Effector memory CD4-positive, alpha-beta T cell (primary cell): Measurements from ENCODE around the gene KCNJ6.

Source experiments
- DNase-seq, 3 donors: peaks; one replicate each; pipeline ENCODE4 v3.0.0-alpha.2; 2020
- H3K27ac ChIP-seq: 2 replicates; pipeline ENCODE4 v1.7.0; 2013; ENCODE audit warnings: mild to moderate bottlenecking, low read length, moderate library complexity; ENCODE audit not compliant: insufficient read depth, poor library complexity, severe bottlenecking
- H3K27me3 ChIP-seq: replicated peaks from 2 replicates; pipeline ENCODE4 v1.7.0; 2013; ENCODE audit warnings: mild to moderate bottlenecking, low read length; ENCODE audit not compliant: insufficient read depth, control insufficient read depth, poor library complexity, severe bottlenecking
- H3K36me3 ChIP-seq: 2 replicates; pipeline ENCODE4 v1.7.0; 2013; ENCODE audit warnings: mild to moderate bottlenecking, low read length, moderate library complexity; ENCODE audit not compliant: control insufficient read depth, insufficient read depth
- H3K4me1 ChIP-seq: 2 replicates; pipeline ENCODE4 v1.7.0; 2013; ENCODE audit warnings: low read length, mild to moderate bottlenecking; ENCODE audit not compliant: control insufficient read depth, insufficient read depth, poor library complexity, severe bottlenecking
- H3K4me3 ChIP-seq: 2 replicates; pipeline ENCODE4 v1.7.0; 2013; ENCODE audit warnings: low read length, low read depth, mild to moderate bottlenecking; ENCODE audit not compliant: insufficient read depth, poor library complexity, severe bottlenecking
- H3K9me3 ChIP-seq: 2 replicates; pipeline ENCODE4 v1.7.0; 2013; ENCODE audit warnings: mild to moderate bottlenecking, low read length, moderate library complexity; ENCODE audit not compliant: control insufficient read depth

Gene KCNJ6

GRCh38 chr21:37564924-37565529 is 351.2 kb downstream of the KCNJ6 start:
- Histone ChIP-seq H3K4me1 (peaks cover 9% of the 10 kb centered on the region), H3K9me3 (no peaks in the 10 kb centered on the region), H3K27ac (peak overlapping the region; percentile 85), H3K27me3 (no peaks in the 10 kb centered on the region), H3K36me3 (no peaks in the 10 kb centered on the region), H3K4me3 (peak overlapping the region; percentile 64)
- DNase-seq = no peak

GRCh38 chr21:37564341-37564923 is 351.8 kb downstream of the KCNJ6 start:
- Histone ChIP-seq H3K4me3 (peak overlapping the region; percentile 64), H3K9me3 (no peaks in the 10 kb centered on the region), H3K36me3 (no peaks in the 10 kb centered on the region), H3K27ac (peak overlapping the region; percentile 85), H3K4me1 (peaks cover 9% of the 10 kb centered on the region), H3K27me3 (no peaks in the 10 kb centered on the region)
- DNase-seq = peak; percentile 78 to 88 (median 83)

GRCh38 chr21:37563641-37564340 is 352.5 kb downstream of the KCNJ6 start:
- no peaks in the 10 kb centered on the region for H3K36me3 ChIP-seq
- H3K4me3 ChIP-seq = peak overlapping the region; percentile 64
- peak overlapping the region; percentile 85 for H3K27ac ChIP-seq
- H3K9me3 ChIP-seq = no peaks in the 10 kb centered on the region
- DNase-seq = peak; percentile 79 to 87 (median 85)
- H3K27me3 ChIP-seq = no peaks in the 10 kb centered on the region
- H3K4me1 ChIP-seq = peaks cover 9% of the 10 kb centered on the region

- DNase-seq = peak in 1 of 3 donors; percentile 12
- Histone ChIP-seq H3K4me3 (peak overlapping the region; percentile 64), H3K4me1 (peaks cover 9% of the 10 kb centered on the region), H3K27ac (peak overlapping the region; percentile 85), H3K36me3 (no peaks in the 10 kb centered on the region), H3K9me3 (no peaks in the 10 kb centered on the region), H3K27me3 (no peaks in the 10 kb centered on the region)
Observed at GRCh38 chr21:37562920-37563640, 353.2 kb downstream of the KCNJ6 start.

- H3K4me3 ChIP-seq = no peak overlapping the region
- H3K27ac ChIP-seq = no peak overlapping the region
- H3K4me1 ChIP-seq = peaks cover 9% of the 10 kb centered on the region
Observed at GRCh38 chr21:37561941-37562919, 354.0 kb downstream of the KCNJ6 start.

GRCh38 chr21:37561506-37561905 is 354.8 kb downstream of the KCNJ6 start:
- H3K36me3 ChIP-seq = no peaks in the 10 kb centered on the region
- DNase-seq = no peak
- no peaks in the 10 kb centered on the region for H3K27me3 ChIP-seq
- H3K27ac ChIP-seq = no peak overlapping the region
- no peak overlapping the region for H3K4me3 ChIP-seq
- peaks cover 9% of the 10 kb centered on the region for H3K4me1 ChIP-seq
- no peaks in the 10 kb centered on the region for H3K9me3 ChIP-seq

More at GRCh38 chr21:37561941-37562919, 354.0 kb downstream of the KCNJ6 start:
- no peak for DNase-seq
- no peaks in the 10 kb centered on the region for H3K9me3 ChIP-seq
- no peaks in the 10 kb centered on the region for H3K27me3 ChIP-seq
- H3K36me3 ChIP-seq = no peaks in the 10 kb centered on the region

GRCh38 chr21:37560385-37560784 is 355.9 kb downstream of the KCNJ6 start:
- Histone ChIP-seq H3K27me3 (no peaks in the 10 kb centered on the region), H3K27ac (no peak overlapping the region), H3K36me3 (no peaks in the 10 kb centered on the region), H3K9me3 (no peaks in the 10 kb centered on the region), H3K4me1 (peaks cover 9% of the 10 kb centered on the region), H3K4me3 (no peak overlapping the region)
- DNase-seq = no peak

- no peak for DNase-seq
- Histone ChIP-seq H3K36me3 (no peaks in the 10 kb centered on the region), H3K27me3 (no peaks in the 10 kb centered on the region)
Observed at GRCh38 chr21:37558676-37559211, 357.5 kb downstream of the KCNJ6 start.

More at GRCh38 chr21:37558676-37559211, 357.5 kb downstream of the KCNJ6 start:
- H3K4me1 ChIP-seq = peaks cover 4% of the 10 kb centered on the region
- no peak overlapping the region for H3K4me3 ChIP-seq
- no peaks in the 10 kb centered on the region for H3K9me3 ChIP-seq
- H3K27ac ChIP-seq = no peak overlapping the region
